Hippocampal formation (tissue), 2 donors: ENCODE measurements around the gene NEUROD2.

ENCODE experiments used
- DNase-seq, 2 donors: peaks; one replicate each; lab custom pipeline; 2025; lab: John Stamatoyannopoulos, UW

The NEUROD2 gene

GRCh38 chr17:39618956-39619785, 11.5 kb upstream of the NEUROD2 start:
- no peak for DNase-seq

GRCh38 chr17:39618246-39618913, 10.7 kb upstream of the NEUROD2 start:
- no peak for DNase-seq

- no peak for DNase-seq
These were observed 9.9 kb upstream of the NEUROD2 start for GRCh38 chr17:39617446-39618245.

- no peak for DNase-seq
These were observed 9.4 kb upstream of the NEUROD2 start for GRCh38 chr17:39617100-39617445.

- DNase-seq, result no peak
These were observed 7.7 kb upstream of the NEUROD2 start for GRCh38 chr17:39615434-39615833.

GRCh38 chr17:39614545-39615157, 6.9 kb upstream of the NEUROD2 start:
- DNase-seq, result no peak

- DNase-seq, result no peak
These were observed 5.3 kb upstream of the NEUROD2 start for GRCh38 chr17:39612935-39613464.

GRCh38 chr17:39612291-39612894, 4.7 kb upstream of the NEUROD2 start:
- DNase-seq, result no peak

GRCh38 chr17:39611401-39612112, 3.8 kb upstream of the NEUROD2 start:
- no peak for DNase-seq

GRCh38 chr17:39609416-39610025, 1.8 kb upstream of the NEUROD2 start:
- DNase-seq, result no peak

GRCh38 chr17:39608142-39608981, 642 bp upstream of the NEUROD2 start:
- no peak for DNase-seq

GRCh38 chr17:39607057-39607850, 466 bp downstream of the NEUROD2 start:
- DNase-seq, result no peak

- DNase-seq, result no peak
These were observed 1.2 kb downstream of the NEUROD2 start for GRCh38 chr17:39606434-39607056.

- DNase-seq, result no peak
These were observed 2.0 kb downstream of the NEUROD2 start for GRCh38 chr17:39605492-39606433.

GRCh38 chr17:39604911-39605491, 2.7 kb downstream of the NEUROD2 start:
- DNase-seq, result no peak

- DNase-seq, result no peak
These were observed 4.3 kb downstream of the NEUROD2 start for GRCh38 chr17:39603304-39604016.
